ENCODE results near the gene GRIK2. TPM values are rescaled to one million over a fixed set of nuclear protein-coding genes. Genes with fewer than 3 reads are reported as not detected.

Gene GRIK2
- total RNA-seq, 1 donor from 2014 or later = 0.11 TPM

DNA sequence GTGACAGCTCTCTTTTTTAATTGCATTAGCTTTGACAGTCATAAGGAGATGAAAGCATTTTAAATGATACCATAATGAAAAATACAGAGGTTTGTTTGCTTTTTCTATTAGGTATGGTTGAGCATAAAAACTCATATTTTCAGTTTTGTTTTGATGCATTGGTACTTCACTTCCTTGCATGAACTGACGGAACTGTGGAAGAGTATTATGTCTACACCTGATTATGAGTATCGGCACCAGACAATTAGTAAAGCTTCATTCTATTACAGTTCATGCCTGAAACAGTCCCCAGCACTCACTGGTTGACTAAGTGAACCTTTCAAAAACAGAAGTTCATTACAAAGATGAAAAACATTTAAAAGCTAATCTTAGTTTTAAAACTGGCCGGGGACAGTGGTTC is 593.0 kb downstream of the GRIK2 start:
- Mint-ChIP-seq H3K36me3 (ENCODE audit: low read depth) (no peaks in the 10 kb centered on the region), H3K27ac (no peak overlapping the region), H3K27me3 (no peaks in the 10 kb centered on the region), H3K9me3 (no peaks in the 10 kb centered on the region), H3K4me3 (no peak overlapping the region), H3K4me1 (no peaks in the 10 kb centered on the region)
- TF ChIP-seq, protein P1, sequence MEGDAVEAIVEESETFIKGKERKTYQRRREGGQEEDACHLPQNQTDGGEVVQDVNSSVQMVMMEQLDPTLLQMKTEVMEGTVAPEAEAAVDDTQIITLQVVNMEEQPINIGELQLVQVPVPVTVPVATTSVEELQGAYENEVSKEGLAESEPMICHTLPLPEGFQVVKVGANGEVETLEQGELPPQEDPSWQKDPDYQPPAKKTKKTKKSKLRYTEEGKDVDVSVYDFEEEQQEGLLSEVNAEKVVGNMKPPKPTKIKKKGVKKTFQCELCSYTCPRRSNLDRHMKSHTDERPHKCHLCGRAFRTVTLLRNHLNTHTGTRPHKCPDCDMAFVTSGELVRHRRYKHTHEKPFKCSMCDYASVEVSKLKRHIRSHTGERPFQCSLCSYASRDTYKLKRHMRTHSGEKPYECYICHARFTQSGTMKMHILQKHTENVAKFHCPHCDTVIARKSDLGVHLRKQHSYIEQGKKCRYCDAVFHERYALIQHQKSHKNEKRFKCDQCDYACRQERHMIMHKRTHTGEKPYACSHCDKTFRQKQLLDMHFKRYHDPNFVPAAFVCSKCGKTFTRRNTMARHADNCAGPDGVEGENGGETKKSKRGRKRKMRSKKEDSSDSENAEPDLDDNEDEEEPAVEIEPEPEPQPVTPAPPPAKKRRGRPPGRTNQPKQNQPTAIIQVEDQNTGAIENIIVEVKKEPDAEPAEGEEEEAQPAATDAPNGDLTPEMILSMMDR (IDR thresholded peaks at IDR 0.05) = no peak
- DNase-seq = no peak
- ATAC-seq (ENCODE audit: low read depth) = no peak
- intact Hi-C loops (cut with micrococcal nuclease) = no loop called here
- CTCF ChIA-PET = no interaction called here
- POLR2A ChIA-PET = no interaction called here

DNA sequence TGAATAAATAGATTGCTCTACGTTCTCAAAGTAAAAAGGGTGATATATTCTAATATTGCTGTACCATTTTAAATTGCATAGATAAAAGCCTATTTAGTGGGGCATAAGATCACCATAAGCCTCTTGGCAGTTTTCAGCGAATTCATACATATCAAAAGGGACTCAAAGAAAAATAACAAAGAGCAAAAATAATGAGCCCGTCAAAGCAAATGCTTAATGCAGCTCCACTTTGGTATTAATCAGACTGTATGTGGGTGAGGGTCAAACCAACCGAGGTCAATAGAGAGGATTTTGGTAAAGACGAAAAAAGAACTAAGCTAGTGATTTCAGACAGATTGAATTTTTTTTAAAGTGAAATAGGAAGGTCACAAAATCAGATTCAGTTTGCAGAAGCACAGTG is 598.8 kb downstream of the GRIK2 start:
- DNase-seq (no peak), ATAC-seq (ENCODE audit: low read depth) (no peak)
- TF ChIP-seq, protein P1 (IDR thresholded peaks at IDR 0.05) = no peak
- no peaks in the 10 kb centered on the region for H3K27me3 Mint-ChIP-seq
- H3K4me3 Mint-ChIP-seq = no peak overlapping the region
- no peak overlapping the region for H3K27ac Mint-ChIP-seq
- CTCF ChIA-PET = no interaction called here
- no peaks in the 10 kb centered on the region for H3K9me3 Mint-ChIP-seq
- intact Hi-C loops (cut with micrococcal nuclease) = no loop called here
- POLR2A ChIA-PET = no interaction called here
- H3K4me1 Mint-ChIP-seq = no peaks in the 10 kb centered on the region
- no peaks in the 10 kb centered on the region for H3K36me3 Mint-ChIP-seq (ENCODE audit: low read depth)

DNA sequence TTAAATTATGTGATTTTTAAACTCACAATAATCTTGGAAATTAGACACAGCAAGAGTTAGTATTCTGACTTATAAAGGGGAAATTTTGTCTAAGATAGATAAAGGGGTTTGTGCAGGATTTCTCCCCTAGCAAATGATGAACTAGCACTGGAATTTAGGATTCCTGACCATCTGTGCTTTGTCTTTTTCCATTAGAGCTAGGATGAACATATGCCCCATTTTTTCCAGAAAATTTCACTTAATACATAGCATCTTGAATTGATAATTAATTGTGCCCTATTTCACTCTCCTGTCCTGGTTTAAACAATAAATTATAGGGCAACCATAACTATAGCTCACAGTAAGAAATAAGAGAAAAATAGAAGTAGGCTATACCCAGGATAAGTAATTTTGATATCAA is 601.0 kb downstream of the GRIK2 start:
- intact Hi-C loops (cut with micrococcal nuclease) = no loop called here
- DNase-seq = no peak
- Mint-ChIP-seq H3K4me3 (no peak overlapping the region), H3K27ac (no peak overlapping the region), H3K27me3 (no peaks in the 10 kb centered on the region), H3K4me1 (no peaks in the 10 kb centered on the region), H3K36me3 (ENCODE audit: low read depth) (no peaks in the 10 kb centered on the region), H3K9me3 (no peaks in the 10 kb centered on the region)
- ChIA-PET POLR2A (no interaction called here), CTCF (no interaction called here)
- TF ChIP-seq, protein P1 (IDR thresholded peaks at IDR 0.05) = no peak
- ATAC-seq (ENCODE audit: low read depth) = no peak

DNA sequence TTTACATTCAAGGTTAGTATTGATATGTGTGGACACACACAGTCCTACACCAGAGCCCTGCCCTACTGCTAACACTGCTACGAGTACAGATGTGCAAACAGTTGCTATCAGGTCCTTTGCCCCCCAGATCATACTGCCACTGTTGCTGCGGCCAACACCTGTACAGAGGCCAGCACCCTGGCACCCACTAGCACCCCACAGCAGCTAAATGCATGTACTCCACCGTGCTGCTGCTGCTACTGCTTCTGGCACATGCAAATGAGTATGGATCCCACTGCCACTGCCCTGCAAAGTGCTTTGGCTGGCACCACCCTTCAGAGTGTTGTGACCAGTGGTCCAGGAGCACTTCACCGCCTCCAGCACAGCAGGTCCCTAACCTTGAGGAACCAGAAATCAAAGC is 621.9 kb downstream of the GRIK2 start:
- ChIA-PET CTCF (no interaction called here), POLR2A (no interaction called here)
- no peaks in the 10 kb centered on the region for H3K36me3 Mint-ChIP-seq (ENCODE audit: low read depth)
- no peak overlapping the region for H3K27ac Mint-ChIP-seq
- peaks cover 2% of the 10 kb centered on the region for H3K9me3 Mint-ChIP-seq
- ATAC-seq (ENCODE audit: low read depth) (no peak), DNase-seq (no peak)
- TF ChIP-seq, protein P1 (IDR thresholded peaks at IDR 0.05) = no peak
- H3K4me3 Mint-ChIP-seq = no peak overlapping the region
- H3K27me3 Mint-ChIP-seq = no peaks in the 10 kb centered on the region
- intact Hi-C loops (cut with micrococcal nuclease) = no loop called here
- H3K4me1 Mint-ChIP-seq = no peaks in the 10 kb centered on the region

DNA sequence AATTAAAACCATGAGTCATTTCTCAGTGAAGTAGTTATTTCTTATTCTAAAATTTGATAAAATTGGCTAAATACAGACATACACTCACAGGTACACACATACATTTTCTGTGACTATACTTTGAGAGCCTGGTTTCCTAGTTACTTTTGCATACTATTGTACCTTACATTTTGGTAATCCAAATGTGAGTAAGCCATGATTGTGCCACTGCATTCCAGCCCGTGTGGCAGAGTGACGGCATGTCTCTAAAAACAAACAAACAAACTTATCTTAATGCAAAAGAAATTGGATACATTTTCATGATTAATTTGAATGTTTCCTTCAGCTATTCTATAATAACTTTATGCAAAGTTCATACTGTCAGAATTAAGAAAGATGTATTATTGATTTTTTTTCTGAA is 628.8 kb downstream of the GRIK2 start:
- H3K4me3 Mint-ChIP-seq = no peak overlapping the region
- peaks cover 2% of the 10 kb centered on the region for H3K9me3 Mint-ChIP-seq
- no peaks in the 10 kb centered on the region for H3K27me3 Mint-ChIP-seq
- no peaks in the 10 kb centered on the region for H3K4me1 Mint-ChIP-seq
- CTCF ChIA-PET = no interaction called here
- POLR2A ChIA-PET = no interaction called here
- DNase-seq (no peak), ATAC-seq (ENCODE audit: low read depth) (no peak)
- intact Hi-C loops (cut with micrococcal nuclease) = no loop called here
- no peak overlapping the region for H3K27ac Mint-ChIP-seq
- no peaks in the 10 kb centered on the region for H3K36me3 Mint-ChIP-seq (ENCODE audit: low read depth)
- TF ChIP-seq, protein P1 (IDR thresholded peaks at IDR 0.05) = no peak
